Psoas muscle (tissue), 8 donors: Measurements from ENCODE around the gene GREB1. TPM values are rescaled to one million over a fixed set of nuclear protein-coding genes. Genes with fewer than 3 reads are reported as not detected.

Experiments
- ATAC-seq, 4 donors: fragments of 200-7000 bp; cut with Tn5 transposase; one replicate each; pipeline ENCODE4 v1.9.1; 2020; ENCODE audit warnings: moderate library complexity in 3 of 4, mild to moderate bottlenecking in 2 of 4
- DNase-seq, 2 donors: peaks; one replicate each; pipeline ENCODE4 v3.0.0-alpha.2; 2020
- H3K27ac ChIP-seq: fragments of 200-600 bp; one replicate; pipeline ENCODE4 v1.8.0; 2022
- H3K27me3 ChIP-seq, 3 donors: fragments of 200-600 bp in 1 of 3; one replicate each; pipeline versions ENCODE4 v1.6.1 to v1.8.0; 2013 to 2022; ENCODE audit warnings: low read length in 2 of 3, mild to moderate bottlenecking in 2 of 3, moderate library complexity in 1 of 3; ENCODE audit not compliant: insufficient read depth in 3 of 3
- H3K36me3 ChIP-seq, 2 donors: fragments of 200-600 bp in 1 of 2; one replicate each; pipeline versions ENCODE4 v1.6.1 to v1.8.0; 2013 to 2022; ENCODE audit warnings: low read depth in 1 of 2, mild to moderate bottlenecking in 1 of 2, moderate library complexity in 1 of 2; ENCODE audit not compliant: insufficient read depth in 1 of 2
- H3K4me1 ChIP-seq: fragments of 200-600 bp; one replicate; pipeline ENCODE4 v1.8.0; 2022
- H3K4me3 ChIP-seq: fragments of 200-600 bp; one replicate; pipeline ENCODE4 v1.8.0; 2022; ENCODE audit warnings: mild to moderate bottlenecking
- H3K9me3 ChIP-seq: fragments of 200-600 bp; one replicate; pipeline ENCODE4 v1.8.0; 2022
- WGBS, 3 donors: extraction: QIAGEN DNeasy Blood & Tissue Kit; methylation state at CpG; one replicate each; pipeline versions ENCODE4 v1.1.6 to v1.1.7; 2013; 5-methylcytosine and 5-hydroxymethylcytosine counted together
- intact Hi-C, 2 donors: fragments of 100-400 bp; cut with DNase I; formaldehyde crosslinking; loops; one replicate each; pipeline versions ENCODE4 v1.11.0 to v1.14.2; 2022
- polyA plus RNA-seq, 3 donors: library from polyadenylated mRNA; stranded (reverse); fragments of 200-250 nt; gene quantifications; one replicate each; pipeline ENCODE4 v1.2.3, GENCODE V29; 2013
- total RNA-seq, 4 donors: library from RNA; stranded (reverse); fragmentation: NEBNext Ultra II Directional in 2 of 4; extraction: Animal tissue kit (Norgen Biotek cat#: 25700) in 2 of 4; gene quantifications; one replicate each; pipeline versions ENCODE4 v1.2.1 to v1.2.4, GENCODE V29; 2021 to 2023
- TF ChIP-seq, protein P1 (sequence below): fragments of 200-600 bp; IDR thresholded peaks from one replicate; pipeline ENCODE4 v1.8.0; 2022; ENCODE audit warnings: antibody characterized with exemption
- donor health status: healthy with polysubstance abuse.
- donor health status: DM: no; HTN: no; CAD: no; lungs with moderate emphysema.
- donor health status: Bipolar disorder and iron deficiency.
- donor health status: healthy.
- donor health status: DM: yes; HTN: yes; CAD: no.
- donor health status: DM: no; HTN: no; CAD: no.
- donor health status: DM: no; HTN: no; CAD: no.
- donor health status: DM: yes; HTN: yes; CAD: no.

GREB1 gene
- total and polyA plus RNA-seq, 7 donors = 1.3 to 17.5 (median 3.2) TPM

DNA sequence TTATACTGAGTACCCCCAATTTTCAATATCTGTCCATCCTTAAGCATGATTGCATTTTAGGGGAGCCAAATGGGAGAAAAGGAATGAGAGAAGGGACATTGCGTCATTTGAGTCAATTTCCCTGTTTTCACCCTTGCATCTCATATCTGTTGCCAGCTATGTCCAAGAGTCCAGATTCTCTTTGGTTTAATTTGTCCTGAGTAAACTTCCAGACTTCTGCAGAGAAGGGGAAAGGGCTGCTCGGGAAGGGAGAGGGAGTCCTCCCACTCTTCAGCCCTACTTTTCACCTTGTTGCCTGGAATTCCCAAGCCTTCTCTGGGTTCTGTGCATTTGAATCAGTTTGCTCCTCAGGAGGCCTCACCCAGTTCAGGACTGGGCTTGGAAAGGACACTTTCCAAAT lies 16.5 kb downstream of the GREB1 start:
- ATAC-seq = no peak
- peaks cover 4% of the 10 kb centered on the region for H3K4me1 ChIP-seq
- intact Hi-C loops = no loop called here
- no peak overlapping the region for H3K27ac ChIP-seq
- H3K27me3 ChIP-seq = no peaks in the 10 kb centered on the region
- H3K36me3 ChIP-seq = no peaks in the 10 kb centered on the region
- TF ChIP-seq, protein P1, sequence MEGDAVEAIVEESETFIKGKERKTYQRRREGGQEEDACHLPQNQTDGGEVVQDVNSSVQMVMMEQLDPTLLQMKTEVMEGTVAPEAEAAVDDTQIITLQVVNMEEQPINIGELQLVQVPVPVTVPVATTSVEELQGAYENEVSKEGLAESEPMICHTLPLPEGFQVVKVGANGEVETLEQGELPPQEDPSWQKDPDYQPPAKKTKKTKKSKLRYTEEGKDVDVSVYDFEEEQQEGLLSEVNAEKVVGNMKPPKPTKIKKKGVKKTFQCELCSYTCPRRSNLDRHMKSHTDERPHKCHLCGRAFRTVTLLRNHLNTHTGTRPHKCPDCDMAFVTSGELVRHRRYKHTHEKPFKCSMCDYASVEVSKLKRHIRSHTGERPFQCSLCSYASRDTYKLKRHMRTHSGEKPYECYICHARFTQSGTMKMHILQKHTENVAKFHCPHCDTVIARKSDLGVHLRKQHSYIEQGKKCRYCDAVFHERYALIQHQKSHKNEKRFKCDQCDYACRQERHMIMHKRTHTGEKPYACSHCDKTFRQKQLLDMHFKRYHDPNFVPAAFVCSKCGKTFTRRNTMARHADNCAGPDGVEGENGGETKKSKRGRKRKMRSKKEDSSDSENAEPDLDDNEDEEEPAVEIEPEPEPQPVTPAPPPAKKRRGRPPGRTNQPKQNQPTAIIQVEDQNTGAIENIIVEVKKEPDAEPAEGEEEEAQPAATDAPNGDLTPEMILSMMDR = no peak
- H3K9me3 ChIP-seq = no peaks in the 10 kb centered on the region
- DNase-seq = no peak
- WGBS, 3 donors = 88 to 94% (median 89%) methylated on average over 2 of the region's 2 CpGs
- H3K4me3 ChIP-seq = no peak overlapping the region

GRCh38 chr2:11550901-11551568 lies 17.2 kb downstream of the GREB1 start:
- H3K27me3 ChIP-seq = no peaks in the 10 kb centered on the region
- ATAC-seq = no peak
- H3K4me3 ChIP-seq = no peak overlapping the region
- no peaks in the 10 kb centered on the region for H3K36me3 ChIP-seq
- no peak for DNase-seq
- no peaks in the 10 kb centered on the region for H3K9me3 ChIP-seq
- WGBS, 3 donors = 92 to 94% (median 93%) methylated on average over 7 of the region's 7 CpGs
- TF ChIP-seq, protein P1 = no peak
- peaks cover 4% of the 10 kb centered on the region for H3K4me1 ChIP-seq
- no peak overlapping the region for H3K27ac ChIP-seq
- intact Hi-C loops = no loop called here

- no peaks in the 10 kb centered on the region for H3K36me3 ChIP-seq
- WGBS, 3 donors = 86 to 93% (median 86%) methylated on average over 16 of the region's 16 CpGs
- intact Hi-C loops = no loop called here
- no peak for DNase-seq
- H3K4me1 ChIP-seq = peaks cover 4% of the 10 kb centered on the region
- no peaks in the 10 kb centered on the region for H3K27me3 ChIP-seq
- H3K9me3 ChIP-seq = no peaks in the 10 kb centered on the region
- H3K4me3 ChIP-seq = no peak overlapping the region
- H3K27ac ChIP-seq = no peak overlapping the region
- ATAC-seq = no peak
- TF ChIP-seq, protein P1 = no peak
These were observed 17.9 kb downstream of the GREB1 start for GRCh38 chr2:11551569-11552259.

DNA sequence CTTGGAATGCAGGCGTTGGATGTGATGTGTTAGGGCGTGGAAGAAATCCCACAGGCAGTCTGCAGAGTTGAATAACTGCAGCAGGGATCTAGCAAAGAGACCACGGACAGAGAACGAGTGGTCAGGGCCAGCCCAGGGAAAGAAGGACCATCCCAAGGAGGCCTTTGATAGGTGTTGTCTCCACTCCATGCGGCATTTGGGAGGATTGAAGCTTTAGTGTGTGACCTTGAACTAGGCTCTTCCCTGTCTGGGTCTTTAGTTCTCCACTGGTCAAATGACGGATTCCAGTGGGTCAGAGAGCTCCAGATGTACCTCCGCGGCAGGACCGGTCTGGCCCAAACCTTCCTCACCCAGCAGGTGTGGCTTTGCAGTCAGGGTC lies 18.4 kb downstream of the GREB1 start:
- WGBS, 3 donors = 84 to 94% (median 85%) methylated on average over 9 of the region's 9 CpGs
- H3K27ac ChIP-seq = no peak overlapping the region
- ATAC-seq = no peak
- H3K9me3 ChIP-seq = no peaks in the 10 kb centered on the region
- H3K4me3 ChIP-seq = no peak overlapping the region
- intact Hi-C loops = no loop called here
- peaks cover under 1% of the 10 kb centered on the region for H3K4me1 ChIP-seq
- no peaks in the 10 kb centered on the region for H3K36me3 ChIP-seq
- no peak for DNase-seq
- H3K27me3 ChIP-seq = no peaks in the 10 kb centered on the region
- TF ChIP-seq, protein P1 = no peak
